ENCODE measurements around the gene VAT1L.

GRCh38 chr16:77823067-77823466, 34.7 kb downstream of the VAT1L start:
- TF ChIP-seq POLR2AphosphoS5 (IDR thresholded peaks at IDR 0.05) (no peak), CTCF (IDR thresholded peaks at IDR 0.05) (no peak), POLR2A (IDR thresholded peaks at IDR 0.05) (no peak), EP300 (IDR thresholded peaks at IDR 0.05) (no peak)
